Neural progenitor cell (in vitro differentiated cells): ENCODE results near the gene DNAI7. TPM values are rescaled to one million over a fixed set of nuclear protein-coding genes. Genes with fewer than 3 reads are reported as not detected.

Source experiments
- DNase-seq: peaks from one replicate; pipeline ENCODE4 v3.0.0-alpha.2; 2016; ENCODE audit warnings: low spot score
- H2AFZ ChIP-seq: fragments of 200-600 bp; sonication (generic); replicated peaks from 2 replicates; pipeline ENCODE4 v1.6.1; 2016; ENCODE audit warnings: antibody characterized with exemption
- H3F3A ChIP-seq: fragments of 200-600 bp; sonication (generic); 2 replicates; pipeline ENCODE4 v1.6.1; 2016; ENCODE audit warnings: antibody characterized with exemption, low read depth
- H3K27ac ChIP-seq: fragments of 200-600 bp; sonication (generic); 2 replicates; pipeline ENCODE4 v1.5.1; 2016; ENCODE audit warnings: mild to moderate bottlenecking
- H3K27me3 ChIP-seq: fragments of 200-600 bp; sonication (generic); 2 replicates; pipeline ENCODE4 v1.6.1; 2016; ENCODE audit warnings: mild to moderate bottlenecking, moderate library complexity
- H3K36me3 ChIP-seq: fragments of 200-600 bp; sonication (generic); 2 replicates; pipeline ENCODE4 v1.5.1; 2016
- H3K4me1 ChIP-seq: fragments of 200-600 bp; sonication (generic); 2 replicates; pipeline ENCODE4 v1.6.1; 2016; ENCODE audit warnings: mixed run types
- H3K4me2 ChIP-seq: fragments of 200-600 bp; sonication (generic); 2 replicates; pipeline ENCODE4 v1.6.1; 2016
- H3K4me3 ChIP-seq: fragments of 200-600 bp; sonication (generic); 2 replicates; pipeline ENCODE4 v1.5.1; 2016
- H3K79me2 ChIP-seq: fragments of 200-600 bp; sonication (generic); 2 replicates; pipeline ENCODE4 v1.6.1; 2016; ENCODE audit warnings: low read depth
- H3K9ac ChIP-seq: fragments of 200-600 bp; sonication (generic); 2 replicates; pipeline ENCODE4 v1.6.1; 2016
- H3K9me3 ChIP-seq: fragments of 200-600 bp; sonication (generic); 2 replicates; pipeline ENCODE4 v1.5.1; 2016; ENCODE audit warnings: low read depth
- H4K20me1 ChIP-seq: fragments of 200-600 bp; sonication (generic); 2 replicates; pipeline ENCODE4 v1.6.1; 2016; ENCODE audit warnings: low read depth
- H3K27ac Mint-ChIP-seq: 3 replicates; pipeline ENCODE4 v1.8.0; 2021; ENCODE audit warnings: mixed read lengths
- H3K27me3 Mint-ChIP-seq: 2 replicates; pipeline ENCODE4 v1.8.0; 2022; ENCODE audit warnings: low read depth, mild to moderate bottlenecking, inconsistent platforms, moderate library complexity, mixed read lengths; ENCODE audit not compliant: insufficient read depth
- H3K36me3 Mint-ChIP-seq: 3 replicates; pipeline ENCODE4 v1.8.0; 2021; ENCODE audit warnings: mixed read lengths
- H3K4me1 Mint-ChIP-seq: 3 replicates; pipeline ENCODE4 v1.8.0; 2021; ENCODE audit warnings: mixed read lengths
- H3K4me3 Mint-ChIP-seq: 3 replicates; pipeline ENCODE4 v1.8.0; 2021; ENCODE audit warnings: mild to moderate bottlenecking, moderate library complexity, mixed read lengths
- H3K9me3 Mint-ChIP-seq: 3 replicates; pipeline ENCODE4 v1.8.0; 2020; ENCODE audit warnings: mixed read lengths
- EZH2 ChIP-seq: fragments of 200-600 bp; sonication (generic); IDR thresholded peaks from 2 replicates; pipeline ENCODE4 v1.6.1; 2017; ENCODE audit warnings: antibody characterized with exemption, mild to moderate bottlenecking, moderate library complexity
- EZH2phosphoT487 ChIP-seq: fragments of 200-600 bp; sonication (generic); IDR thresholded peaks from 2 replicates; pipeline ENCODE4 v1.6.1; 2017; ENCODE audit warnings: antibody characterized with exemption
- total RNA-seq: library from RNA; depleted of rRNA; stranded (reverse); fragments of >200 nt; gene quantifications from 2 replicates; pipeline ENCODE4 v1.2.3, GENCODE V29; 2015; ENCODE audit warnings: low replicate concordance
- TF ChIP-seq, protein P1 (sequence below): fragments of 200-600 bp; sonication (generic); IDR thresholded peaks from 2 replicates; pipeline ENCODE4 v1.5.1; 2017; ENCODE audit warnings: antibody characterized with exemption, mild to moderate bottlenecking

Gene DNAI7
- total RNA-seq, 1 donor from 2014 or later = 1.1 TPM

GRCh38 chr12:25100194-25101091, 94.5 kb downstream of the DNAI7 start:
- Histone ChIP-seq H4K20me1 (no peaks in the 10 kb centered on the region), H3K36me3 (no peaks in the 10 kb centered on the region), H3F3A (no peaks in the 10 kb centered on the region), H3K4me1 (no peaks in the 10 kb centered on the region), H3K27me3 (no peaks in the 10 kb centered on the region), H2AFZ (no peak overlapping the region), H3K79me2 (no peaks in the 10 kb centered on the region), H3K27ac (no peak overlapping the region), H3K9me3 (no peaks in the 10 kb centered on the region), H3K4me2 (no peak overlapping the region), H3K9ac (no peak overlapping the region), H3K4me3 (no peak overlapping the region)
- H3K27ac Mint-ChIP-seq = no peak overlapping the region
- no peak for TF ChIP-seq EZH2phosphoT487
- TF ChIP-seq, protein P1, sequence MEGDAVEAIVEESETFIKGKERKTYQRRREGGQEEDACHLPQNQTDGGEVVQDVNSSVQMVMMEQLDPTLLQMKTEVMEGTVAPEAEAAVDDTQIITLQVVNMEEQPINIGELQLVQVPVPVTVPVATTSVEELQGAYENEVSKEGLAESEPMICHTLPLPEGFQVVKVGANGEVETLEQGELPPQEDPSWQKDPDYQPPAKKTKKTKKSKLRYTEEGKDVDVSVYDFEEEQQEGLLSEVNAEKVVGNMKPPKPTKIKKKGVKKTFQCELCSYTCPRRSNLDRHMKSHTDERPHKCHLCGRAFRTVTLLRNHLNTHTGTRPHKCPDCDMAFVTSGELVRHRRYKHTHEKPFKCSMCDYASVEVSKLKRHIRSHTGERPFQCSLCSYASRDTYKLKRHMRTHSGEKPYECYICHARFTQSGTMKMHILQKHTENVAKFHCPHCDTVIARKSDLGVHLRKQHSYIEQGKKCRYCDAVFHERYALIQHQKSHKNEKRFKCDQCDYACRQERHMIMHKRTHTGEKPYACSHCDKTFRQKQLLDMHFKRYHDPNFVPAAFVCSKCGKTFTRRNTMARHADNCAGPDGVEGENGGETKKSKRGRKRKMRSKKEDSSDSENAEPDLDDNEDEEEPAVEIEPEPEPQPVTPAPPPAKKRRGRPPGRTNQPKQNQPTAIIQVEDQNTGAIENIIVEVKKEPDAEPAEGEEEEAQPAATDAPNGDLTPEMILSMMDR = no peak
- no peak for TF ChIP-seq EZH2
- no peaks in the 10 kb centered on the region for H3K9me3 Mint-ChIP-seq
- no peak overlapping the region for H3K4me3 Mint-ChIP-seq
- no peaks in the 10 kb centered on the region for H3K4me1 Mint-ChIP-seq
- peaks cover 3% of the 10 kb centered on the region for H3K27me3 Mint-ChIP-seq
- no peak for DNase-seq
- H3K36me3 Mint-ChIP-seq = no peaks in the 10 kb centered on the region

DNA sequence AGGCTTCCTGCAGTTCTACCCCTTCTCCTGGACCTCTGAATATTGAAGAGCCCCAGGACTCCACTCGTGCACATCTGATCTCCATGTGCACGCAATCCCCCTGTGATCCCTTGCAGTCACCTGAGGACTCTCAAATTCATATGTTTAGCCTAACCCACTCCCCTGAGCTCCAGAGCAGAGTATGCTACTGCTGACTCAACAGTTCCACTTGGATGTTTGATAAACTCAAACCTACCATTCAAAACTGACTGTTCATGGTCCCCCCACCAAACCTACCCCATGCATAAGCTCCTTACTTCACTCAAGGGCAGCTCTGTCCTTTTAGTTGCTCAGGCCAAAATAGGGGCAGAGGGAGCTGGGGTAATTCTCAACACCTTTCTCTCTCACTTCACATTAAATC, 96.0 kb downstream of the DNAI7 start:
- no peak overlapping the region for H2AFZ ChIP-seq
- H3K27me3 ChIP-seq = no peaks in the 10 kb centered on the region
- no peak for TF ChIP-seq EZH2
- TF ChIP-seq, protein P1 = no peak
- TF ChIP-seq EZH2phosphoT487 = no peak
- no peak overlapping the region for H3K4me3 Mint-ChIP-seq
- no peaks in the 10 kb centered on the region for H3F3A ChIP-seq
- no peak for DNase-seq
- no peaks in the 10 kb centered on the region for H3K36me3 ChIP-seq
- H4K20me1 ChIP-seq = no peaks in the 10 kb centered on the region
- peaks cover 3% of the 10 kb centered on the region for H3K9me3 Mint-ChIP-seq
- no peak overlapping the region for H3K27ac Mint-ChIP-seq
- H3K4me1 Mint-ChIP-seq = no peaks in the 10 kb centered on the region
- no peaks in the 10 kb centered on the region for H3K9me3 ChIP-seq
- H3K36me3 Mint-ChIP-seq = no peaks in the 10 kb centered on the region
- H3K27ac ChIP-seq = no peak overlapping the region
- no peaks in the 10 kb centered on the region for H3K4me1 ChIP-seq
- no peak overlapping the region for H3K4me2 ChIP-seq
- no peaks in the 10 kb centered on the region for H3K79me2 ChIP-seq
- no peak overlapping the region for H3K9ac ChIP-seq
- H3K4me3 ChIP-seq = no peak overlapping the region
- H3K27me3 Mint-ChIP-seq = peaks cover 3% of the 10 kb centered on the region

DNA sequence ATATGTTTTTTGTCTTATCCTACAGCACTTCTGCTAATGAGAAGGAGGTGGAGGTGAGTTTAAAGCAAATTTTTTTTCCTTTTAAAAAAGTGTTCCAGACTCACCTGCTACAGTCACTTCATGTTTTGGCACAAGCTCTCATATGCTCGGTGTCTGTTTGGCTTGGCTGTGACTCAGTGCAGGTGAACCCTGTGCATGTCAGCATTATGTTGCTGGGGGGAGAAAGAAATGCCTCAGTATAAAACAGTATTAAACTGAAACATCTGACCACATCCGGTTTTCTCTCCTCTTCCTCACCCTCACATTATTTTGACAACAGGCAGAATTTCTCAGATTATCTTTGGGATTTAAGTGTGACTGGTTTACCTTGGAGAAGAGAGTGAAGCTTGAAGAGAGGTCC, 105.2 kb downstream of the DNAI7 start:
- Histone ChIP-seq H3K9ac (no peak overlapping the region), H3K27me3 (no peaks in the 10 kb centered on the region), H2AFZ (no peak overlapping the region), H3K4me3 (no peak overlapping the region), H3K27ac (no peak overlapping the region), H3K79me2 (no peaks in the 10 kb centered on the region), H3K4me1 (no peaks in the 10 kb centered on the region), H3K4me2 (no peak overlapping the region), H3K9me3 (no peaks in the 10 kb centered on the region), H3K36me3 (no peaks in the 10 kb centered on the region), H3F3A (no peaks in the 10 kb centered on the region), H4K20me1 (no peaks in the 10 kb centered on the region)
- DNase-seq = no peak
- Mint-ChIP-seq H3K27ac (no peak overlapping the region), H3K36me3 (no peaks in the 10 kb centered on the region), H3K4me3 (no peak overlapping the region), H3K9me3 (peaks cover 12% of the 10 kb centered on the region), H3K4me1 (no peaks in the 10 kb centered on the region), H3K27me3 (peaks cover 3% of the 10 kb centered on the region)
- TF ChIP-seq EZH2 = no peak
- TF ChIP-seq, protein P1 = no peak
- no peak for TF ChIP-seq EZH2phosphoT487
